HEK293 (cell line): ENCODE results near the gene CLSTN1.

ENCODE experiments used
- BCL11A ChIP-seq: fragments of 450-650 bp; formaldehyde crosslinking; IDR thresholded peaks from 2 replicates; pipeline ENCODE4 v1.5.1; 2016; ENCODE audit warnings: low read depth, missing biosample characterization, missing genetic modification characterization
- IKZF3 ChIP-seq: fragments of 450-650 bp; IDR thresholded peaks from 2 replicates; pipeline ENCODE4 v1.5.0; 2018; ENCODE audit warnings: missing biosample characterization, mild to moderate bottlenecking, missing genetic modification characterization, moderate library complexity
- KLF1 ChIP-seq: fragments of 450-650 bp; formaldehyde crosslinking; IDR thresholded peaks from 2 replicates; pipeline ENCODE4 v1.5.1; 2016; ENCODE audit warnings: missing biosample characterization, missing genetic modification characterization
- KLF9 ChIP-seq: fragments of 450-650 bp; formaldehyde crosslinking; IDR thresholded peaks from 2 replicates; pipeline ENCODE4 v1.5.1; 2016; ENCODE audit warnings: missing biosample characterization, missing genetic modification characterization, low read depth
- MEIS1 ChIP-seq: sonication (generic); formaldehyde crosslinking; IDR thresholded peaks from 2 replicates; pipeline ENCODE4 v1.8.1; 2022; ENCODE audit warnings: missing genetic modification reagents, mild to moderate bottlenecking, borderline replicate concordance
- MYNN ChIP-seq: fragments of 450-650 bp; formaldehyde crosslinking; IDR thresholded peaks from 2 replicates; pipeline ENCODE4 v1.5.1; 2016; ENCODE audit warnings: missing biosample characterization, missing genetic modification characterization, borderline replicate concordance
- PATZ1 ChIP-seq: fragments of 450-650 bp; formaldehyde crosslinking; IDR thresholded peaks from 2 replicates; pipeline ENCODE4 v1.5.1; 2016; ENCODE audit warnings: missing biosample characterization, missing genetic modification characterization
- PRDM4 ChIP-seq: fragments of 450-650 bp; formaldehyde crosslinking; IDR thresholded peaks from 2 replicates; pipeline ENCODE4 v1.5.1; 2017; ENCODE audit warnings: missing biosample characterization, missing genetic modification characterization
- ZBTB17 ChIP-seq: fragments of 450-650 bp; formaldehyde crosslinking; IDR thresholded peaks from 2 replicates; pipeline ENCODE4 v1.5.1; 2016; ENCODE audit warnings: missing biosample characterization, missing genetic modification characterization
- ZBTB8A ChIP-seq: fragments of 450-650 bp; formaldehyde crosslinking; IDR thresholded peaks from 2 replicates; pipeline ENCODE4 v1.5.1; 2016; ENCODE audit warnings: missing biosample characterization, missing genetic modification characterization
- ZNF10 ChIP-seq: fragments of 450-650 bp; formaldehyde crosslinking; IDR thresholded peaks from 2 replicates; pipeline ENCODE4 v1.5.1; 2017; ENCODE audit warnings: missing biosample characterization, missing genetic modification characterization
- ZNF138 ChIP-seq: fragments of 450-650 bp; formaldehyde crosslinking; IDR thresholded peaks from 2 replicates; pipeline ENCODE4 v1.5.1; 2016; ENCODE audit warnings: missing biosample characterization, missing genetic modification characterization, borderline replicate concordance
- ZNF148 ChIP-seq: fragments of 450-650 bp; formaldehyde crosslinking; IDR thresholded peaks from 2 replicates; pipeline ENCODE4 v1.5.0; 2017; ENCODE audit warnings: missing biosample characterization, missing genetic modification characterization, borderline replicate concordance
- ZNF155 ChIP-seq: fragments of 450-650 bp; formaldehyde crosslinking; IDR thresholded peaks from 2 replicates; pipeline ENCODE4 v1.5.1; 2016; ENCODE audit warnings: missing biosample characterization, missing genetic modification characterization
- ZNF169 ChIP-seq: fragments of 450-650 bp; formaldehyde crosslinking; IDR thresholded peaks from 2 replicates; pipeline ENCODE4 v1.5.1; 2016; ENCODE audit warnings: missing biosample characterization, missing genetic modification characterization
- ZNF214 ChIP-seq: fragments of 450-650 bp; formaldehyde crosslinking; IDR thresholded peaks from 2 replicates; pipeline ENCODE4 v1.5.1; 2017; ENCODE audit warnings: missing biosample characterization, mild to moderate bottlenecking, missing genetic modification characterization, borderline replicate concordance
- ZNF335 ChIP-seq: fragments of 450-650 bp; formaldehyde crosslinking; conservative IDR thresholded peaks from 2 replicates; pipeline ENCODE4 v1.5.1; 2016; ENCODE audit warnings: missing biosample characterization, missing genetic modification characterization
- ZNF366 ChIP-seq: fragments of 450-650 bp; formaldehyde crosslinking; conservative IDR thresholded peaks from 2 replicates; pipeline ENCODE4 v1.5.1; 2016; ENCODE audit warnings: missing biosample characterization, missing genetic modification characterization
- ZNF518A ChIP-seq: fragments of 450-650 bp; formaldehyde crosslinking; conservative IDR thresholded peaks from 2 replicates; pipeline ENCODE4 v1.5.1; 2016; ENCODE audit warnings: low read depth, missing biosample characterization, missing genetic modification characterization
- ZNF555 ChIP-seq: fragments of 450-650 bp; formaldehyde crosslinking; conservative IDR thresholded peaks from 2 replicates; pipeline ENCODE4 v1.5.1; 2017; ENCODE audit warnings: missing biosample characterization, mild to moderate bottlenecking, missing genetic modification characterization, inconsistent platforms
- ZNF561 ChIP-seq: fragments of 450-650 bp; IDR thresholded peaks from 2 replicates; pipeline ENCODE4 v1.5.1; 2018; ENCODE audit warnings: missing biosample characterization, missing genetic modification characterization, borderline replicate concordance
- ZNF639 ChIP-seq: fragments of 450-650 bp; formaldehyde crosslinking; IDR thresholded peaks from 2 replicates; pipeline ENCODE4 v1.5.1; 2016; ENCODE audit warnings: missing biosample characterization, missing genetic modification characterization
- ZNF704 ChIP-seq: fragments of 450-650 bp; formaldehyde crosslinking; IDR thresholded peaks from 2 replicates; pipeline ENCODE4 v1.5.1; 2016; ENCODE audit warnings: missing biosample characterization, missing genetic modification characterization
- ZNF792 ChIP-seq: fragments of 450-650 bp; formaldehyde crosslinking; IDR thresholded peaks from 2 replicates; pipeline ENCODE4 v1.5.1; 2016; ENCODE audit warnings: missing biosample characterization, missing genetic modification characterization

Gene CLSTN1

GRCh38 chr1:9822897-9823692, 670 bp downstream of the CLSTN1 start (continued):
- TF ChIP-seq ZNF639 (tag by site-specific recombination) (no peak), ZNF169 (tag by site-specific recombination) (no peak), KLF1 (tag by site-specific recombination) (no peak), ZNF10 (tag by site-specific recombination) (0 out of 2 replicates have a peak, but pooled peaks have one; percentile 16), PATZ1 (peak; percentile 83), ZNF704 (no peak), ZNF555 (tag by site-specific recombination) (no peak), ZNF138 (tag by site-specific recombination) (no peak), PRDM4 (peak; percentile 92), ZBTB17 (0 out of 2 replicates have a peak, but pooled peaks have one; percentile 29), ZNF148 (tag by site-specific recombination) (no peak), ZNF518A (tag by site-specific recombination) (no peak), ZNF561 (tag by site-specific recombination) (0 out of 2 replicates have a peak, but pooled peaks have one; percentile 30), ZNF155 (no peak), ZNF214 (tag by site-specific recombination) (no peak), MEIS1 (CRISPR knock-in tag) (no peak), ZNF792 (tag by site-specific recombination) (no peak), KLF9 (tag by site-specific recombination) (peak; percentile 37; the same call in 1 of the 2 replicates), BCL11A (tag by site-specific recombination) (no peak; the same call in 1 of the 2 replicates), ZNF335 (peak; percentile 52; the same call in 1 of the 2 replicates), ZNF366 (tag by site-specific recombination) (no peak), ZBTB8A (peak; percentile 48; the same call in 1 of the 2 replicates), IKZF3 (tag by site-specific recombination) (no peak), MYNN (peak; percentile 34; the same call in 1 of the 2 replicates)
